Keratinocyte (primary cell): ENCODE results near the gene CCDC127. TPM values are rescaled to one million over a fixed set of nuclear protein-coding genes. Genes with fewer than 3 reads are reported as not detected.

Experiments used
- DNase-seq: peaks from one replicate; pipeline ENCODE4 v3.0.0-alpha.2; 2011; ENCODE audit warnings: low read depth, missing footprints, low spot score
- FAIRE-seq: peaks from 2 replicates; lab custom pipeline; 2011; peaks lifted over from hg19 to GRCh38; lab: Jason Lieb, UNC
- H2AFZ ChIP-seq: 2 replicates; pipeline ENCODE4 v1.6.0; 2012; ENCODE audit warnings: low read length, control low read depth, inconsistent platforms; ENCODE audit not compliant: control insufficient read depth
- H3K27ac ChIP-seq: 2 replicates; pipeline ENCODE4 v1.5.1; 2011; ENCODE audit warnings: low read length; ENCODE audit not compliant: control insufficient read depth, insufficient read depth
- H3K27me3 ChIP-seq: 3 replicates; pipeline ENCODE4 v1.6.0; 2011; ENCODE audit warnings: low read length; ENCODE audit not compliant: control insufficient read depth, insufficient read depth; ENCODE audit errors: extremely low read depth
- H3K36me3 ChIP-seq, 2 experiments: 2 replicates in 1 of 2; 3 replicates in 1 of 2; pipeline ENCODE4 v1.5.1; 2011; ENCODE audit warnings: low read length in 2 of 2, mild to moderate bottlenecking in 1 of 2; ENCODE audit not compliant: control insufficient read depth in 2 of 2, insufficient read depth in 2 of 2; ENCODE audit errors: extremely low read depth in 1 of 2
- H3K4me1 ChIP-seq: 3 replicates; pipeline ENCODE4 v1.5.1; 2011; ENCODE audit warnings: low read length; ENCODE audit not compliant: control insufficient read depth, insufficient read depth; ENCODE audit errors: extremely low read depth
- H3K4me2 ChIP-seq: 3 replicates; pipeline ENCODE4 v1.6.0; 2011; ENCODE audit warnings: low read depth, low read length; ENCODE audit not compliant: control insufficient read depth, insufficient read depth; ENCODE audit errors: extremely low read depth
- H3K4me3 ChIP-seq, 3 experiments: fragments of 200-600 bp in 1 of 3; sonication (generic) in 1 of 3; 2 replicates in 2 of 3; 3 replicates in 1 of 3; pipeline ENCODE4 v1.5.1; 2011 to 2016; ENCODE audit warnings: low read length in 3 of 3, mild to moderate bottlenecking in 3 of 3, control low read depth in 2 of 3, inconsistent platforms in 1 of 3, low read depth in 1 of 3, mixed read lengths in 1 of 3, mixed run types in 1 of 3, moderate library complexity in 1 of 3; ENCODE audit not compliant: control insufficient read depth in 2 of 3, insufficient read depth in 2 of 3; ENCODE audit errors: extremely low read depth in 1 of 3
- H3K79me2 ChIP-seq: 2 replicates; pipeline ENCODE4 v1.6.0; 2012; ENCODE audit warnings: low read length; ENCODE audit not compliant: control insufficient read depth, insufficient read depth
- H3K9ac ChIP-seq: 3 replicates; pipeline ENCODE4 v1.6.0; 2011; ENCODE audit warnings: low read length; ENCODE audit not compliant: control insufficient read depth, insufficient read depth; ENCODE audit errors: extremely low read depth
- H3K9me1 ChIP-seq: 3 replicates; pipeline ENCODE4 v1.6.0; 2011; ENCODE audit warnings: low read length; ENCODE audit not compliant: control insufficient read depth, insufficient read depth; ENCODE audit errors: extremely low read depth
- H3K9me3 ChIP-seq: 2 replicates; pipeline ENCODE4 v1.5.1; 2012; ENCODE audit warnings: low read depth, low read length; ENCODE audit not compliant: control insufficient read depth
- H4K20me1 ChIP-seq: 3 replicates; pipeline ENCODE4 v1.6.0; 2011; ENCODE audit warnings: low read length; ENCODE audit not compliant: control insufficient read depth, insufficient read depth; ENCODE audit errors: extremely low read depth
- CTCF ChIP-seq, 3 experiments: IDR thresholded peaks in 1 of 3; conservative IDR thresholded peaks in 1 of 3; optimal IDR thresholded peaks in 1 of 3; 2 replicates in 2 of 3; 3 replicates in 1 of 3; pipeline versions ENCODE3 to v1.5.1; 2011; ENCODE audit warnings: low read length in 3 of 3, mild to moderate bottlenecking in 3 of 3, moderate library complexity in 2 of 3, control low read depth in 1 of 3, inconsistent platforms in 1 of 3; ENCODE audit not compliant: insufficient read depth in 2 of 3; ENCODE audit errors: extremely low read depth in 1 of 3
- EZH2 ChIP-seq: IDR thresholded peaks from one replicate; pipeline ENCODE4 v1.6.1; 2012; ENCODE audit warnings: inconsistent platforms, mild to moderate bottlenecking, low read length, moderate library complexity
- dilution Hi-C: fragments of 300-500 bp; cut with MboI; formaldehyde crosslinking; loops from one replicate; pipeline ENCODE4 v1.7.0; 2020; ENCODE audit warnings: low sequenced_read_pairs; ENCODE audit not compliant: extremely low pct_ligation_motif_present
- polyA plus RNA-seq, 5 experiments: library from polyadenylated mRNA; depleted of rRNA in 3 of 5; stranded (reverse) in 3 of 5; stranded (forward) in 1 of 5; unstranded in 1 of 5; fragments of >200 nt; gene quantifications; 1 replicate in 1 of 5; 2 replicates in 3 of 5; 3 replicates in 1 of 5; pipeline versions ENCODE4 v1.2.1 to v1.2.3, GENCODE V29; 2011 to 2012; ENCODE audit warnings: missing spikeins in 2 of 5, low read depth in 1 of 5, low replicate concordance in 1 of 5

CCDC127 gene
- polyA plus RNA-seq, 1 donor (not counting 4 experiments of a cell fraction or from before 2014, with no cell fraction given): 4.9 TPM

GRCh38 chr5:164244-164643 lies 53.7 kb downstream of the CCDC127 start:
- FAIRE-seq (no peak), DNase-seq (no peak)
- no peak overlapping the region for H3K9ac ChIP-seq
- no peaks in the 10 kb centered on the region for H3K27me3 ChIP-seq
- H3K79me2 ChIP-seq: no peaks in the 10 kb centered on the region
- no peak for TF ChIP-seq CTCF (optimal IDR thresholded peaks at IDR 0.05 in 1 of 3, IDR thresholded peaks at IDR 0.05 in 1 of 3, conservative IDR thresholded peaks at IDR 0.05 in 1 of 3; ENCODE audit: extremely low read depth in 1 of 3, insufficient read depth in 2 of 3, low read length in 3 of 3)
- TF ChIP-seq EZH2: no peak
- dilution Hi-C loops: no loop called here
- no peak overlapping the region for H3K4me2 ChIP-seq
- H3K36me3 ChIP-seq: no peaks in the 10 kb centered on the region
- no peak overlapping the region for H3K27ac ChIP-seq
- no peak overlapping the region for H3K4me3 ChIP-seq
- H4K20me1 ChIP-seq: no peaks in the 10 kb centered on the region
- H3K9me3 ChIP-seq: no peaks in the 10 kb centered on the region
- H2AFZ ChIP-seq: no peak overlapping the region
- H3K4me1 ChIP-seq: no peaks in the 10 kb centered on the region
- no peaks in the 10 kb centered on the region for H3K9me1 ChIP-seq

- Histone ChIP-seq H3K4me1 (no peaks in the 10 kb centered on the region), H3K9me1 (no peaks in the 10 kb centered on the region), H3K9ac (no peak overlapping the region), H3K4me3 (no peak overlapping the region), H3K79me2 (no peaks in the 10 kb centered on the region), H3K4me2 (no peak overlapping the region), H3K36me3 (no peaks in the 10 kb centered on the region), H4K20me1 (no peaks in the 10 kb centered on the region), H3K27me3 (no peaks in the 10 kb centered on the region), H2AFZ (no peak overlapping the region), H3K27ac (no peak overlapping the region), H3K9me3 (no peaks in the 10 kb centered on the region)
- dilution Hi-C loops: no loop called here
- FAIRE-seq (no peak), DNase-seq (no peak)
- no peak for TF ChIP-seq EZH2
- no peak for TF ChIP-seq CTCF (optimal IDR thresholded peaks at IDR 0.05 in 1 of 3, IDR thresholded peaks at IDR 0.05 in 1 of 3, conservative IDR thresholded peaks at IDR 0.05 in 1 of 3; ENCODE audit: extremely low read depth in 1 of 3, insufficient read depth in 2 of 3, low read length in 3 of 3)
These were observed 54.1 kb downstream of the CCDC127 start for GRCh38 chr5:163841-164240.
